Pulmonary artery endothelial cell (primary cell): Measurements from ENCODE around the gene SCN7A. TPM values are rescaled to one million over a fixed set of nuclear protein-coding genes. Genes with fewer than 3 reads are reported as not detected.

Experiments
- DNase-seq: peaks from one replicate; pipeline ENCODE4 v3.0.0-alpha.2; 2011; ENCODE audit warnings: low read depth, low spot score
- total RNA-seq: library from RNA; depleted of rRNA; stranded (reverse); fragments of >200 nt; gene quantifications from 2 replicates; pipeline ENCODE4 v1.2.3, GENCODE V29; 2014

The SCN7A gene
- total RNA-seq, 1 donor from 2014 or later = not detected

- no peak for DNase-seq
These were observed 89.0 kb downstream of the SCN7A start for GRCh38 chr2:166404831-166405568.

GRCh38 chr2:166394245-166394644 is 99.8 kb downstream of the SCN7A start:
- no peak for DNase-seq

- DNase-seq = no peak
These were observed 101.0 kb downstream of the SCN7A start for GRCh38 chr2:166393008-166393407.

GRCh38 chr2:166388481-166389070 is 105.5 kb downstream of the SCN7A start:
- DNase-seq = peak; percentile 89

DNA sequence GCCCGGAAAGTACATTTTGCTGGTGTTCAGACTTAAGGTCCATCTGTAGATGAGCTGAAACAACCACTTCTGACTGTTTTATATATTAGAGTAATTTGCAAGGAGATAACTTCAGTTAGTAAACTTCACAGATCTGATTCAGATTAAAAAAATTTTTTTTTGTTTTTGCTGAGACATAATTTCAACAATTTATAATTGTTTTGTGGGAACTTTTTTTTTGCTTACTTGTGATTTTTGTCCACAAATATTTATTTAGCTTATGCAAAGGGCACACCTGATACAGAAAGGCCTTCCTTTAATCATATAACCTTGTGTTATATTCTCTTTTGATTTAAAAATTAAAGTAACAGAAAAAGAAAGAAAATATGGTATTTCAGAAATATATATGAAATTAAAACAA is 108.7 kb downstream of the SCN7A start:
- DNase-seq = no peak

DNA sequence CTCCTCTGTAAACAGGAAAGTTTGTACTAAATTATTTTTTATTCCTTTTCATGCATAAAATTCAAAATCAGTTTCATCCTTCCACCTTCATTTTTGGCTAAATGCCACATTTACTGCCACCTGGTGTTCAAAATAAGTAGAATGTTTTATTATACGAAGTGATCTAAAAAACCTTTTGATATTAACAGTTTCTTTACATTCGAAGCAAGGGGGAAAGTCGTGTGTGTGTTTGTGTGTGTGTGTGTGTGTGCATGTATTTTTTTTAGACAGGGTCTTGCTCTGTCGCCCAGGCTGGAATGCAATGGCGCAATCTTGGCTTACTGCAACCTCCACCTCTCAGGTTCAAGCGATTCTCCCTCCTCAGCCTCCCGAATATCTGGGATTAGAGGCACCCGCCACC is 109.3 kb downstream of the SCN7A start:
- no peak for DNase-seq

DNA sequence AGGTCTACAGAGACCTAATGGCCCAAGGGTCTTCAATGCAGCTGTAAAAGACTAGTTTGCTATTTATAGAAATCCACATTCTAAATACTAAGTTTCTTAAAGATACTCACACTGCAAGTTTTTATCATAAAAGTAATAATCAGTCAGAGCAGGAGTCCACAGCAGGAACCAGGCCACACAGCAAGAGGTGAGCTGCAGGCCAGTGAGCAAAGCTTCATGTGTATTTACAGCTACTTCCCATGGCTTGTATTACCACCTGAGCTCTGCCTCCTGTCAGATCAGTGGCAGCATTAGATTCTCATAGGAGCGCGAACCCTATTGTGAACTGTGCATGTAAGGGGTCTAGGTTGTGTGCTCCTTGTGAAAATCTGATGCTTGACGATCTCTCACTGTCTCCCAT is 111.6 kb downstream of the SCN7A start:
- no peak for DNase-seq

DNA sequence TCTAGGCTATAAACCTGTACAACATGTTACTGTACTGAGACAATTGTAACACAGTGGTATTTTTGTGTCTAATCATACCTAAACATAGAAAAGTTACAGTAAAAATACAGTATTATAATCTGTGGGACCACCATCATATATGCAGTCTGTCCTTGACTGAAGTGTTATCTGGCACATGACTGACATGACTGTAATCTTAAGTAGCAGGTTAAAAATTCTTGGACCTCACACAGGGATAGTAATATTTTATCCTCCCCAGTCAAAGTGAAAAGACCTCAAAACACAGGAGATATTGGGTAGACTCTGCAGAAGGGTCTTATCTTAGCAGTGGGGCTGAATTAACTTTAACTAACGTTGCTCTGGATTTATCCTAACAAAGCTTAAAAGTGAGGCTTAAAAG is 113.4 kb downstream of the SCN7A start:
- DNase-seq = no peak

DNA sequence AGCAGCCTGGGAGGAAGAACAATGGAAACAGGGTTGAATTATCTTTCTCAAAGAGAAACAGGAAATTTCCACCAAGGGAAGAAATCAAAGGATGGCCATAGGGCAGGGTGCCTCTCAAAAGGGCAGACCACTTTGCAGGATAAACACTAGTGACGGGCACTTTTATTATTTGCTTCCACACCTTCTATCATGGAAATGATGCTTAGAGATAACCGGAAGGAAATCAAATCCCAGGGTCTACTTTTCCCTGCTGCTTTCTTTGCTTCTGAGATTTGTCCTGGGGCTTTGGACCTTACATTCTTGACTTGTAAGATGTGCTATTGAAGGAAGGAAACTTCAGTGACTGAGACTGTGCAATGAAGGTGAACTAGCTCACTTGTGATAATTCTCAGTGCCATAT is 117.2 kb downstream of the SCN7A start:
- DNase-seq = no peak

DNA sequence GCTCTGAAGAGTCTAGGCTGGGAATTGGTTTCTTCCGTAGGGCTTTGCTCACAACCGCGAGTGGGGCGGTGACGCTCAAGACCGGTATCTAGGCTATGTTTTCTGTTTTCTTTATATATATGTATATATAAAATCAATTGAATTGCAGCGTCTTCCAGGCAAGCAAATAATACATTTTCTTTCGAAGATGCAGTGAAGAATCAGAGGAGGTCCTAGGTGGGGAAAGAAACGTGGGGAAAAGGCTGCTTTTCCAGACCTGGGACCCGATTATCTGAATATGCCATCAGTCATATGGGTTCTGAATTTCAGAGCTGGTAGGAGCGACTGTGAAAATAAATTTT is 117.6 kb downstream of the SCN7A start:
- no peak for DNase-seq

DNA sequence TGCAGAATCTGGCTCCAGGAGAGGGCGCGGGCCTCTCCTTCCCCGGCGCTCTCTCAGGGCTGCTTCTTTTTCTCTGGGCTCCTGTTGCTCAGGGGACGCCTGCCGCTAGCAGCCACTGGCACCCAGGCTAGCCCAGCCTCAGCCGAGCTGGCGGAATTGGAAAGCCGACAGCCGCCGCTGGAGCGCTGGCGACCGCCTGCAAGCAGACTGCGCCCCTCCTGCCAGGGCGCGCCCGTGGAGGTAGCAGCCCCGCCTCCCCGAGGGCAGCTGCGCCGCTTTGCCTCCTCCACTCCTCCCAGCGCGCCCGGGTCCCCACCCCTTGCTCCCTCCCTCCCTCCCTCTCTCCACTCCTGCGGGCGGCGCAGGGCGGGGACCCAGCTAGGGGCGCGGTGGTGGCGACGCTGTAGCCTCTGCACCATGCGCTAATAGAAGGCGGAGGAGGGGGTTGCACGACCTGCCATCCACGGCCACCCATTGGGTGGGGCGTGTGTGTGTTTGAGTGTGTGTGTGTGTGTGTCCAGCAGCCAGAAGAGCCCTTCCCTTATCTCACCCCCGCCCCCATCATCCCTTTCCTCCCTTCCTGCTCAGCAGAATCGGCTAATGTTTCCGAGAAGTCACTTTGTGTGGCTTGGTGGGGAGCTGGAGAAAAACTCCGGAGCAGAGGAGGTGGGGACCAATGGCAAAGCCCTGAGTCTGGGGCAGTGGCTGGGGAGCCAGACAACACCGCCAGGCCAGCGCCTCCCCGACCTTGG is 118.1 kb downstream of the SCN7A start, which contains the start of gene SCN9A:
Gene SCN9A, minus strand, starts transcription at position 209 of the 752 bp plus-strand sequence. CDS start 64,188 bp downstream, outside the sequence.
- no peak for DNase-seq

GRCh38 chr2:166375195-166375735 is 118.8 kb downstream of the SCN7A start:
- DNase-seq = no peak

GRCh38 chr2:166373951-166374350 is 120.1 kb downstream of the SCN7A start:
- DNase-seq = no peak

GRCh38 chr2:166373539-166373938 is 120.5 kb downstream of the SCN7A start:
- no peak for DNase-seq

DNA sequence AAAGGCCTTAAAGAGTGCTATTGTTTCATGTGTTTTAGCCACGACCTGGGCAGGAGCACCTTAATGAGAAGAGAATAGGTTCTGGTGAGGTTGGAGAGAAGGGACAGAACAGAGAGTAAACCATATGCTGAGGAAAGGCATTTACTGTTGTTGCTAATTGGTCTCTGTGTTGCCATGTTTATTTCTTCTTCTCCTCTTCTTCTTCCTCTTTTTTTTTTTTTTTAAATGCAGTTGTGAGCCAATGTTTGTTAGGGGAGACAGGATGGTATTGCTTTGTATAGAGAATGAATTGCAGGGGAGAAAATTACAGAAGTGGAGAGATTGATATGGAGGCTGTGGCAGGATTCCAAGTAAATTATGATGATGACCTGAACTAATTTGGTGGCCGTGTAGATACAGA is 120.9 kb downstream of the SCN7A start:
- DNase-seq = no peak

DNA sequence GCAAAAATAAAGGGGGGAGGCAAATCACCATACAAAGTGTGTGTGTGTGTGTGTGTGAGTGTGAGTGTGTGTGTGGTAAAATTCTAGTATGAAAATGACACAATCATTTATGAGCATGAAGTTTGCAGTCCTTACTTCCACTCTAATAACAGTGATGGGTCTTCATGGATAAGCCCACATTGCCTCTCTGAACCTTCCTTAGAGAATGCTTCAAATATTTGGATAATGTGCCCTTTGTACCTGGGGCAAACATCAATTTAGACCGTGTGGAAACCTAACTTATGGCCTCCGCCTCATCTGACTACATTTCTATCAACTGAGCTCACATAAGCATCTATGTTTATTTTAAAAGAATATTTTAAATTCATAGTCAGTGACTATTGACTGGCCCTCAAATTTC is 122.0 kb downstream of the SCN7A start:
- DNase-seq = no peak

- DNase-seq = no peak
These were observed 128.1 kb downstream of the SCN7A start for GRCh38 chr2:166365803-166366420.

DNA sequence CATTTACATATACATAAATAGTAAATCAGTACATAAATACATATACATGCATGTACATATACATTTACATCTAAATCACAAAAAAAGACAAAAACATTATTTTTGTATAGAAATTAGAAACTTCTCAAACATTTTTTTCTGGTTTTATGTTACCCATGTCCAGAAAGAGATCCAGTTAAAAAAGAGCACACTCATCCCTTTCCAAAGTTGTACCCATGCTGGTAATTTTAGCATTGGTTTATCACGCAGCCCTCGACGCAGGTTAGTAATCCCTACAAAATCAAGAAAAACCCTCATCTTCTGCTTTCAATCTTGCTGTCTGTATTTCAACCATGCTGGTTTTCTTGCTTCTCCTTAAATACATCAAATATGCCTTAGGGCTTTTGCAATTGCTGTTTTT is 128.8 kb downstream of the SCN7A start:
- DNase-seq = no peak

DNA sequence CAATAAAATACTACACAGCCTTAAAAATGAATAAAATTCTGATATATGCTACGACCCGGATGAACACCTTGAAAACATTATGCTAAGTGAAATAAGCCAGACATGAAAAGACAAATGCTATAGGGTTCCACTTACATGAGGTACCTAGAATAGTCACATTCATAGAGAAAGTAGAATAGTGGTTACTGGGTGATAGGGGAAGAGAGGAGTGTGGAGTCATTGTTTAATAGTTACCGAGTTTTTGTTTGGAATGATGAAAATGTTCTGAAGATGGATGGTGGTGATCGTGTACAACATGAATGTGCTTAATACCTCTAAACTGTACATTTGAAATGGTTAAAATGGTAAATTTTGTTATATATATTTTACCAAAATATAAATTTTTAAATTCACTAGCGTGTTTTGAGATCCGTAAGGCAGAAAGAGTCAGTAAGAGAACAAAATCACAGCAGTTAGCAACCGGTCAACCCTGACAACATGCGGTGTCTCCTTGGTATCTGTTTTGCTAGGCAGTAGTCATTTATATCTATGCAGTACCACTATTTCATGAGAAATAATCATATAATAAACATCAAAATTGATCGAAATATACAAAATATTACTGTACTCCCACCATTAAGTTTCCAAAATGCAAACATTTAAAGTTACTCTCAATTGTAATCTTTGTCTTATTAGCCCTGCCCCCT is 129.4 kb downstream of the SCN7A start:
- DNase-seq = no peak

DNA sequence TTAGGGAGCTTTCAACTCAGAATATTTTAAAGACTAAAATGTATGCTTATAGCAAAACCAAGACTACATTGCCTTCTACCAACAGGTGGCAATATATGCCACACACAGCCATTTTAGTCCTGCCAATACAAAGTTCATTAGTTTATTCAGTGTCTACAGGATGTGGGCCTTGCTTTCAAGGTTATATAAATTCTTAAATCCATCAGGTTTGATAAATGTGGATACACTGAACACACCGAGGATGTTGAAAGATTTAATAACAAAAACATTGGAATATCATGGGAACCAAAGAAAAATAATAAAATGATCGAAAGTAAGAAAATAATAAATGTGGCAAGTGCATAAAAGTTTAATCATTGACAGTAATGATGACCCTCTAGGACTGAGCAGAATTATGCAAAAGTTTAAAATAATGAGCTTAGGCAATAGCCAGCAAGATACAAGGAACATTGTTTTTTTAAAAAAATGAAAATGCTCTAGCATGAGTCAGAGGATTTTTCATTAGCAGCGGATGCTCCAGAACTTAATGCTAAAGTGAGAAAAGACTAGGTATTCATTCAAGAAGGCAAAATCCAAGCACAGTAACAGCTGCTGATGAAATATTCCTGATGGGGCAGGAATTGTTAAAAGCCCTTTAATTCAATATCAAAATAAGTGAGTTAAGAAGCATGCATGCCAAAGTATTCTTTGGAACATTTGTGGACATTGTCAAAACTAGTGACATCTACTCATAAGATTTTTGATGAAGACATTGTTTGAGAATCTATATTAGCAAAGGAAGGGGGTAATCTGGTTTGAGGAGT is 132.5 kb downstream of the SCN7A start:
- DNase-seq = no peak
